DOHH2 (cell line): Measurements from ENCODE around the gene CTAG1B.

ENCODE experiments used
- CTCF ChIP-seq: fragments of 200-600 bp; sonication (generic); IDR thresholded peaks from one replicate; pipeline ENCODE4 v1.5.1; 2014; ENCODE audit warnings: antibody characterized with exemption, mild to moderate bottlenecking, low read depth, low read length; ENCODE audit not compliant: poor library complexity, severe bottlenecking
- EZH2phosphoT487 ChIP-seq: fragments of 200-600 bp; sonication (generic); IDR thresholded peaks from 2 replicates; pipeline ENCODE4 v1.6.1; 2017; ENCODE audit warnings: borderline replicate concordance, mild to moderate bottlenecking, antibody characterized with exemption, low read length, moderate library complexity, mixed read lengths

DNA sequence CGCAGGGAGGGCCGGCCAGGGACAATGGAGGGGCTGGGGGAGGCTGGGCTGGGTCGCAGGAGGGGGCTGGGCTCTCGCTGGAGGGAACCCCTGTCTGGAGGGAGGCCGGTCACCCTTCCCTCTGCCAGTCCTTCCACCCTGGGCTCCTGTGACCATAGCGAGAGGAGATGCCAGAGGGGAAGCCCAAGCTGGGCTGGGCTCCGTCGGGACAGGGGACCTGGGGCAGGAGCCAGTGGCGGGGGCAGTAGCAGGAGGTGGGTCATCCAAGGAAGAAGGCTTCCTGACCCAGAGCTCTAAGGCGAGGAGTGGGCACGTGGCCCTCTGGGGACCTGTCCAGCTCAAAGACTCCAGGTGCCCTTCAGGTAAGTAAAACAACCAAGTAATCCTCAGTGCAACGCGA lies 16.9 kb downstream of the CTAG1B start:
- TF ChIP-seq CTCF (no peak), EZH2phosphoT487 (no peak)
